ENCODE results near the gene DNMBP.
"Not testable (repeated sequence)": the region's sequence is repeated elsewhere in the genome, so short reads cannot be mapped to it uniquely, and the experiment has no call there.

Gene DNMBP

GRCh38 chr10:99912041-99912440 is 97.7 kb downstream of the DNMBP start:
- DNase-seq: no peak

- no peak for DNase-seq
Measured at GRCh38 chr10:99908512-99908911, 101.2 kb downstream of the DNMBP start.

GRCh38 chr10:99906470-99906869 is 103.3 kb downstream of the DNMBP start:
- DNase-seq: no peak

- no peak for DNase-seq
Measured at GRCh38 chr10:99905971-99906370, 103.8 kb downstream of the DNMBP start.

- no peak for DNase-seq
Measured at GRCh38 chr10:99895867-99896266, 113.9 kb downstream of the DNMBP start.

- not testable (repeated sequence) for DNase-seq
Measured at GRCh38 chr10:99895066-99895465, 114.7 kb downstream of the DNMBP start.

GRCh38 chr10:99894613-99895012 is 115.1 kb downstream of the DNMBP start:
- no peak for DNase-seq

- no peak for DNase-seq
Measured at GRCh38 chr10:99888622-99889021, 121.1 kb downstream of the DNMBP start.

- DNase-seq: no peak
Measured at GRCh38 chr10:99883523-99883922, 126.2 kb downstream of the DNMBP start.

- DNase-seq: no peak
Measured at GRCh38 chr10:99881371-99881770, 128.4 kb downstream of the DNMBP start.

- no peak for DNase-seq
Measured at GRCh38 chr10:99880080-99880835, 129.5 kb downstream of the DNMBP start.

- no peak for DNase-seq
Measured at GRCh38 chr10:99875473-99875872, 134.3 kb downstream of the DNMBP start.

GRCh38 chr10:99874341-99875085 is 135.2 kb downstream of the DNMBP start:
- no peak for DNase-seq

- no peak for DNase-seq
Measured at GRCh38 chr10:99873846-99874245, 135.9 kb downstream of the DNMBP start.

GRCh38 chr10:99872367-99873162 is 137.2 kb downstream of the DNMBP start:
- no peak for DNase-seq

- DNase-seq: peak in 1 of 2 donors; percentile 71
Measured at GRCh38 chr10:99870123-99870730, 139.5 kb downstream of the DNMBP start.

GRCh38 chr10:99869581-99870122 is 140.1 kb downstream of the DNMBP start:
- DNase-seq: no peak

GRCh38 chr10:99867250-99867649 is 142.5 kb downstream of the DNMBP start:
- DNase-seq: not testable (repeated sequence)

GRCh38 chr10:99863535-99864240 is 146.1 kb downstream of the DNMBP start:
- not testable (repeated sequence) for DNase-seq

GRCh38 chr10:99860466-99860865 is 149.3 kb downstream of the DNMBP start:
- DNase-seq: no peak

- DNase-seq: no peak
Measured at GRCh38 chr10:99859585-99859984, 150.2 kb downstream of the DNMBP start.

GRCh38 chr10:99858849-99859248 is 150.9 kb downstream of the DNMBP start:
- no peak for DNase-seq

Data from CD4-positive, alpha-beta T cell treated with Interleukin-4 for 1 hour (primary cell).